Motor neuron (in vitro differentiated cells): Measurements from ENCODE around the gene LSP1. TPM values are rescaled to one million over a fixed set of nuclear protein-coding genes. Genes with fewer than 3 reads are reported as not detected.

ENCODE experiments used
- ATAC-seq, 8 experiments: fragments of 200-7000 bp; cut with Tn5 transposase; replicated peaks in 6 of 8; 2 replicates each; pipeline ENCODE4 v1.8.0; 2021; ENCODE audit warnings: mild to moderate bottlenecking in 8 of 8, moderate library complexity in 8 of 8
- H3K27ac ChIP-seq, 2 donors: fragments of 250-450 bp; sonication (Bioruptor Pico); 2 replicates each; pipeline ENCODE4 v1.9.0; 2021; ENCODE audit warnings: antibody characterized with exemption in 2 of 2, mild to moderate bottlenecking in 2 of 2, moderate library complexity in 1 of 2
- H3K4me1 ChIP-seq, 2 donors: fragments of 250-450 bp; sonication (Bioruptor Pico); replicated peaks in 1 of 2; 2 replicates each; pipeline ENCODE4 v1.6.1; 2021; ENCODE audit warnings: antibody characterized with exemption in 2 of 2, mild to moderate bottlenecking in 2 of 2, moderate library complexity in 1 of 2
- H3K4me3 ChIP-seq, 5 donors: fragments of 250-450 bp; sonication (Bioruptor Pico); 2 replicates each; pipeline ENCODE4 v1.9.0; 2021; ENCODE audit warnings: antibody characterized with exemption in 5 of 5, mild to moderate bottlenecking in 5 of 5, moderate library complexity in 4 of 5
- WGBS, 10 experiments: fragments of 450-650 bp; shearing (Covaris generic); methylation state at CpG; one replicate each; pipeline ENCODE4 v1.0.0; 2022; 5-methylcytosine and 5-hydroxymethylcytosine counted together
- in situ Hi-C, 9 experiments: fragments of 400-800 bp; cut with MboI; loops; one replicate each; pipeline ENCODE4 v1.15.0; 2021; ENCODE audit warnings: low sequenced_read_pairs in 9 of 9, low pct_unique_long_range_greater_than_20kb in 2 of 9; ENCODE audit not compliant: unreplicated experiment in 9 of 9
- total RNA-seq, 8 experiments: library from RNA; unstranded; fragments of 300-600 nt; gene quantifications; 2 replicates each; pipeline versions ENCODE4 v1.2.3 to v1.2.4, GENCODE V29; 2022

The LSP1 gene
- total RNA-seq, 8 experiments from 2014 or later, result 0.05 to 12.9 (median 0.88) TPM

DNA sequence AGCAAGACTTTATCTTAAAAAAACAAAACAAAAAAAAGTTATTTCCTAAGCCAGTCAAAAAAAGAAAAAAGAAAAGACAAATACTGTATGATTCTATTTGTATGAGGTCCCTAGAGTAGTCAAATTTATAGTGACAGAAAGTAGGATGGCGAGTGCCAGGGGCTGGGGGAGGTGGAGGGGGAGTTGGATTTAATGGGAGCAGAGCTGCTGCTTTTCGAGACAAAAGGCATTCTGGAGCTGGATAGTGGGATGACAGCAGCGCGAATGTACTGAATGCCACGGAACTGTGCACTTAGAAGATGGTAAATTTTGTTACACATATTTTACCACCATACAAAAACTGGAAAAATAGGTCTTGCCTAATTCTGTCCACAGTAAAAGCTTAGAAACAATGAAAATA lies 35.9 kb upstream of the LSP1 start:
- no peak for ATAC-seq
- in situ Hi-C loops, result loop anchor here in 4 of 9 experiments (10.0 to 25.0 kb wide), 2 partner anchors 105 to 112 kb away; no protein-coding TSS in a partner anchor
- no peaks in the 10 kb centered on the region for H3K4me1 ChIP-seq
- H3K4me3 ChIP-seq, result no peak overlapping the region
- H3K27ac ChIP-seq, result no peak overlapping the region
- WGBS, 10 experiments, result 33 to 100% (median 77%) methylated on average over 1 to 5 of the region's 5 CpGs

DNA sequence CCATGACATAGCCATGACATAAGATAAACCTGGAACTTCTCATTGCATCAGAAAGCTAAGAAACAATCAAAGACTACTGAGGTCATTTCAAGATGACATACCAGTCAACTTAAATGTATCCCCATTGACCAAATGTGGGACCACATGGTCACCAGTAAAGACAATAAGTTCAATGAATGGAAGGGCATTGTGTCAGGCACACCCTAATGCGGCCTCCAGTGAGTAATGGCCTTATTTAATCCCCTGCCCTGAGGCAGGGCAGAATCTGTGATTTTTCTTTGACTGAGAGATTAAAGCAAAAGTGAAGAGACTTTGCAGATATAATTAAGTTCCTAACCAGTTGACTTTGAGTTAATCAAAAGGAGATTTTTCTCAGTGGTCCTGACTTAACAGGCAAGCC lies 35.4 kb upstream of the LSP1 start:
- no peaks in the 10 kb centered on the region for H3K4me1 ChIP-seq
- in situ Hi-C loops, result loop anchor here in 4 of 9 experiments (10.0 to 25.0 kb wide), 2 partner anchors 105 to 113 kb away; no protein-coding TSS in a partner anchor
- no peak overlapping the region for H3K4me3 ChIP-seq
- peak in 2 of 8 experiments; percentile 85 to 89 for ATAC-seq
- H3K27ac ChIP-seq, result no peak overlapping the region
- 0 to 83% (median 33%) methylated on average over 1 of the region's 1 CpG; no CpG with 5 or more reads in 5 of the 10 experiments for WGBS, 10 experiments

DNA sequence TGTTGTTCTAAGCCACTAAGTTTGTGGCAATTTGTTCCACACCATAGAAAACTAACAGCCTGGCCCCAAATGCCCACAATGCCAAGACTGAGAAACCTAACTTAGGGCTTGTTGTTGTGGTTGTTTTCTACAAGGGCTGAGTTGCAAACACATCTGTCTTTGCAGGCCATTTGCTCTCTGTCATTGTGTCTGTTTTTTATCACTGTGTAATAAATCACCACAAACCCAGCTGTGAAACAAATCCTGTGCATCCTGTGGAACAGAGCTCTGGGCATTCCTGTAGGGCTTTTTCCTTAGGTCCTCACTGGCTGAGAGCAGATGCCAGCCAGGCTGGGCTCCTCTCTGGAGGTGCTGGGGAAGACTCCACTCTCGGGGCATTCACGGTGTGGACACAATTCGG lies 33.8 kb upstream of the LSP1 start:
- Histone ChIP-seq H3K27ac (no peak overlapping the region), H3K4me1 (no peaks in the 10 kb centered on the region), H3K4me3 (no peak overlapping the region)
- in situ Hi-C loops, result loop anchor here in 4 of 9 experiments (10.0 to 25.0 kb wide), 2 partner anchors 107 to 114 kb away; no protein-coding TSS in a partner anchor
- ATAC-seq, result no peak
- 0 to 100% (median 18%) methylated on average over 1 to 3 of the region's 3 CpGs; no CpG with 5 or more reads in 6 of the 10 experiments for WGBS, 10 experiments

DNA sequence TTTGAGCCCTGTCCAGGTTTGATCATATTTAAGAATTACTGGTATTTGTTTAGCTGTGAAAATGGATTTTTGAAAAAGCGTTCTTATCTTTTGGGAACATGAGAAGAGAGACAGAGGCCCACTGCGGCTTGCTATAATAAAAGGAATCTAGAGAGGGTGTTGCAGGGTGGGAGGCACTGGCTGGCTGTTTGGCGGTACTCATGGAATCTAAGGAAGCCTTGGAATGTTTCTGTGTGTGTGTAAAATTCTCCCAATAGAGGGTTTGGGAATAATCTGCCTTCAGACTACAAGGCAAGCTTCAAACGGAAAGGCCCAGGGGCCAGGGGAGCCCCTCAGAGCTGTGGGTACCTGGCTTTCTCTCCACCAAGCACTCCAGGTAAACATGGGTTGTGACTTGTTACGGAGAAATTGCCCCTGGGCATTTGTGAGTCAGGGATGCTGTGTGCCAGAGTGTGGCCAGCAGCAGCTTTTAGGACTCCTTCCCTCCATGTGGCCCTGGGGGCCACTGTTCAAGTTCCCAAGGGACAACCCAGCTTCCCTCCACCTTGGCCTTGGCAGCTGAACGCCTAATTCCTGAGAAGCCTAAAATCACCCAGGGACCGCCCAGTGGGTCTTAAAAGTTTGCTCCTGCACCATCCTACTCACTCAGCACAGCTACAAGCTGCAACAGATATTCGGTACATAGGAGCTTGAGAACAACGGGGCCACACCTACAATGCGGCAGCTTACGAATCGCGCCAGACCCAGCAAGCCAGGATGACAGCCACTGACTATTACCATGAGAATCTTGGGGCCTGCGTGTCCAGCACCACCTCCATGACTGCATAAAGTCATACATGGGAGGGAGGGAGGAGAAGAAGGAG lies 32.2 kb upstream of the LSP1 start:
- no peaks in the 10 kb centered on the region for H3K4me1 ChIP-seq
- in situ Hi-C loops, result loop anchor here in 3 of 9 experiments (25.0 kb wide), 1 partner anchor 108 kb away; no protein-coding TSS in a partner anchor
- 23 to 90% (median 72%) methylated on average over 2 to 11 of the region's 14 CpGs; no CpG with 5 or more reads in 1 of the 10 experiments for WGBS, 10 experiments

DNA sequence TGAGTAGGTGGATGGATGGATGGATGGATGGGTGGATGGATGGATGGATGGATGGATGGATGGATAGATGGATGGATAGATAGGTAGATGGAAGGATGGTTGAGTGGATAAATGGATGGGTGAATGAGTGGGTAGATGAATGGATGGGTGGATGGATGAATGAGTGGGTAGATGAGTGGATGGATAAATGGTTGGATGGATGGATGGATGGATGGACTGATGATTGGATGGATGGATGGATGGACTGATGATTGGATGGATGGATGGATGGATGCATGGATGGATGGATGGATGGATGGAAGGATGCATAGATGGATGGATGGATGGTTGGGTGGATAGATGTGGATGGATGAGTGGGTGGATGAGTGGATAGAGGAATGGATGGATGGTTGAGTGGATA lies 31.3 kb upstream of the LSP1 start:
- Histone ChIP-seq H3K4me3 (no peak overlapping the region), H3K27ac (no peak overlapping the region), H3K4me1 (no peaks in the 10 kb centered on the region)
- in situ Hi-C loops, result loop anchor here in 3 of 9 experiments (25.0 kb wide), 1 partner anchor 109 kb away; no protein-coding TSS in a partner anchor
- no peak for ATAC-seq

More for the DNA sequence above, 32.2 kb upstream of the LSP1 start:
- Histone ChIP-seq H3K27ac (no peak overlapping the region), H3K4me3 (no peak overlapping the region)
- ATAC-seq, result no peak

DNA sequence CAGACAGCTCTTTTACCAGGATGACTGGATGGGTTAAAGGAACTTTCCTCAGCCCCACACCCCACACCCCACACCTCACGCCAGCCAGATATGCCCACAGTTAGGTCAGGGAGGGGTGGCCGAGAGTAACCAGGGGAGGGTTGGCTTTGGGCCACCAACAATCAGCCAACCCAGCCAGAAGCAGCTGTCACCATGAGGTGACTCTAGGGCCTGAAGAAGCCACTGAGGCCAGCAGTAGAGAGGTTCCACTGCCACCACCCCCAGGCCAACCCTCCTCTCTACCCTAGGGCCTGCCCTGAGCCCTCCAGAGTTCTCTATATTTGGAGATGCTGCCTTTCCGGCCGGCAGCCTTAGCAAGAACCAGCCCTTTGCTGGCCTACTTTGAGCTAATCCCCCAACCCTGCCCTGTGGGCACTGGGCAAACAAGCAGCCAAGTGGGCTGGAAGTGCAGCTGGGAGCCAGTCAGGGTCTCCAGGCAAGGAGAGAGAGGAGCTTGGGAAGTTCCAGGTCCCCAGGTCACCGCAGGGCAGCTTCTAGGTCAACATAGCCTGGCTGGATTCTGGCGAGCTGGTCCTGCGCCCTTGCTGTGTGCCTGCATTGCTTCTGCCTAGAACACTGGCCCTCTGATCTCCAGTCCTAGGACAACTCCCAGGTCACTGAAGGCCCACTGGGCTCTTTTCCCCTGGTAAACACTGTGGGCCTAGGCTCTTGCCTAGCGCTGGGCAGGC lies 30.1 kb upstream of the LSP1 start:
- in situ Hi-C loops, result loop anchor here in 3 of 9 experiments (25.0 kb wide), 1 partner anchor 111 kb away; no protein-coding TSS in a partner anchor
- no peaks in the 10 kb centered on the region for H3K4me1 ChIP-seq
- no peak overlapping the region for H3K4me3 ChIP-seq
- no peak for ATAC-seq
- WGBS, 10 experiments, result 60 to 80% (median 70%) methylated on average over 1 to 3 of the region's 8 CpGs; no CpG with 5 or more reads in 4 of the 10 experiments
- no peak overlapping the region for H3K27ac ChIP-seq

DNA sequence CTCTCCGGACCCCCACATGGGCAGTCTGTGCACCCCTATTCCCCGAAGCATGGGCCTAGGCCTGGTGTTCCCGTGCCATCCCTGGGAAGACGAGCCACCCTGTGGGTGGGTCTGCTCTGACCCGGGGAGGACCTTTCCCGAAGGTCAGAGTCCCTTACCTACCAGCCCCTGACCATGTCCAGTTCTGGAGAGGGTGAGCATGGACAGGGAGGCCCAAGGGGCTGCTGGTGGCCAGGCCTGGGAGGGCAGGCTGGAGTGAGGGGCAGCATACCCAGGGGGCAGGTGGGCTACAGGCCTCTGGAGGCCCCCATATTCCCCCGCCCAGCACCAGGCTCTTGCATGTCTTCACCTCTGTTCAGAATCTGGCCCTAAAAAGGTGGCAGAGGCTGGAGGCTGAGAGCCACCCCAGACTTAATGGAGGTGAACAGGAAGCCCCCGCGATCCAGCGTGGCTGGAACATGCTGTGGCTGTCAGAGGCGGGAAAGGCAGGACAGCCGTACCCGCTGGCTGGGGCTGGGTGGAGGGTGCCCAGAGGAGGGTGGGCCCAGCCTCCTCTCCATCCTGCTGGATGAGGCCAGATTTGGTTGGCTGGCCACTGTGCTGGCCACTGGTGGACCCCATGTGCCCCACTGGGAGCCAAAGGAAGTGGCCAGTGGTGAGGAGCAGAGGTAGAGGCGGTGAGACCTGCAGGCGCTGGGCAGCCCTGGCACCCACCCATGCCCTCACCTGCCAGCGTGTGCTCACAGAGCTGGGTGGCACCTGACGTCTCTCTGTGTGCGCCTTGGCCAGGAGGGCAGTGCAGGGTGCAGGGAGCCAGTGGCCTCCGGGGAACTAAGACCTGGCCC lies 29.3 kb upstream of the LSP1 start:
- H3K4me1 ChIP-seq, result no peaks in the 10 kb centered on the region
- in situ Hi-C loops, result loop anchor here in 3 of 9 experiments (25.0 kb wide), 1 partner anchor 111 kb away; no protein-coding TSS in a partner anchor
- 52 to 95% (median 69%) methylated on average over 2 to 5 of the region's 19 CpGs; no CpG with 5 or more reads in 5 of the 10 experiments for WGBS, 10 experiments
- no peak overlapping the region for H3K4me3 ChIP-seq
- ATAC-seq, result no peak
- no peak overlapping the region for H3K27ac ChIP-seq

DNA sequence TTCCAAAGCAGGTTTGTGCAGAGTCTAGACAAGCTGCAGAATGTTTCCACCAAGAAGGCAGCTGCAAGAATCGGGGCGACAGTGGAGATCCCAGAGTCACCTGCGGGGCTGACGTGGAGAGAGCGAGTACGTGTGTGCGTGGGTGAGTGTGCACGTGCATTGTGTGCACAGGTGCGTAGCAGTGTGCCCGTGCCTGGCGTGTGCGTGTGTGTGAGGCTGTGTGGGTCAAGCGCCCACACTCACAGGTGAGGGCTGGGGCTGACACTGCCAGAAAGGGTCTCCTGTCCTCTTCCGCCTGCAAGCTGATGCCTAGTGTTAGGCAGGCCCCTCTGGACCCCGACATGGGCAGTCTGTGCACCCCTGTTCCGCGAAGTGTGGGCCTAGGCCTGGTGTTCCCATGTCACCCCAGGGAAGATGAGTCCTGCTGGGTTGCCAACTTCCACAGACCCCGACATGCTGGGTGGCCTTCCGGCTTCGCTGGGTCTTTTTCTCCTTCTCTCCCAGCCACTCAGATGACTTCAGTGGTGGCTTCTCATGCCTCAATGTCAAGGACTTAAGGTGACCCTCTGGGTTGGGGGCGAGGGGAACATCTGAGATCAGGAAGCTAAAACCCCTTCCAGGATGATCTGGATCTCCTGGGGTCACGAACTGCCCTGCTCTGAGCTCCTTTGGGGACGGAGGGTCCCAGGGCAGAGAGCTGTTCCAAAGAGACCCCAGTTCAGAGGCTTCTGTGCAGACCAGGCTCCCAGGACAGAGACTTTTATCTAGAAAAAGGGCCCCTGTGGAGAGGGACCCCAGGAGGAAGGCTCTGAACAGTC lies 28.5 kb upstream of the LSP1 start:
- WGBS, 10 experiments, result 80 to 100% (median 85%) methylated on average over 1 to 5 of the region's 23 CpGs; no CpG with 5 or more reads in 5 of the 10 experiments
- in situ Hi-C loops, result loop anchor here in 3 of 9 experiments (25.0 kb wide), 2 partner anchors 112 to 162 kb away; no protein-coding TSS in a partner anchor
- Histone ChIP-seq H3K4me3 (no peak overlapping the region), H3K27ac (no peak overlapping the region), H3K4me1 (no peaks in the 10 kb centered on the region)
- ATAC-seq, result no peak

DNA sequence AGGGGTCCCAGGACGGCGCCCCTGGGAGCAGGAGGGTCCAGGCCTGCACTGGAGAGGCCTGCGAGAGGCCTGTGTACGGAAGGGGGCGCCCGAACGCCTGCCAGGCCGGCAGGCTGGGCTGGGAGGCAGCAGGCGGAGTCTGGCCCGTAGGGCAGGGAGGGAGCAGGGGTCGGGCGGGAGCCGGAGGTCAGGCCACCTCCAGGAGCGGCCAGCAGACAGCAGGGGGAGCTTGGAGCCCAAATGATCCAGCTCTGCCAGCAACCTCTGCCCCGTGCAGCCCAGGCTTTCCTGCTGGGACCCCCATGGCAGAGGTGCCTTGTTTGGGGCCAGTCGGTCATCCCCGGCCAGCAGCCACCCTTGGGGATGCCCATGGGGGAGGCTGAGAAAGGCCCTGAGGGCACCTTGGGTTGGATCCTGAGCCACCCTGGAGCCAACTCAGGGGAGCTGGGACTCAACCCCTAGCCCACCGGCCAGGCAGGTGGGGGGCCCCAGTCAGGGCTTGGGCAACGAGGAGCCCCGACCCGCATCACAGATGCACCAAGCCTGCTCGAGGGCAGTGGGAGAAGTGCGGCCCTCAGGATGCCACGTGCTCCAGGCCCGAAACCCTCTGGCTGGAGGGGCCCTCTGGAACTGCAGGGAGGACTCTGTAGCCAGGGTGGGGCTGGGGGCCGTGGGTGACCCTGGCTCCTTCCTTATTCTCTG lies 27.7 kb upstream of the LSP1 start:
- 0 to 80% (median 0%) methylated on average over 1 to 5 of the region's 26 CpGs; no CpG with 5 or more reads in 7 of the 10 experiments for WGBS, 10 experiments
- peak; percentile 44 to 85 (median 80) for ATAC-seq
- Histone ChIP-seq H3K4me3 (no peak overlapping the region), H3K4me1 (no peaks in the 10 kb centered on the region), H3K27ac (no peak overlapping the region)
- in situ Hi-C loops, result loop anchor here in 1 of 9 experiments (25.0 kb wide), 1 partner anchor 163 kb away; no protein-coding TSS in a partner anchor

DNA sequence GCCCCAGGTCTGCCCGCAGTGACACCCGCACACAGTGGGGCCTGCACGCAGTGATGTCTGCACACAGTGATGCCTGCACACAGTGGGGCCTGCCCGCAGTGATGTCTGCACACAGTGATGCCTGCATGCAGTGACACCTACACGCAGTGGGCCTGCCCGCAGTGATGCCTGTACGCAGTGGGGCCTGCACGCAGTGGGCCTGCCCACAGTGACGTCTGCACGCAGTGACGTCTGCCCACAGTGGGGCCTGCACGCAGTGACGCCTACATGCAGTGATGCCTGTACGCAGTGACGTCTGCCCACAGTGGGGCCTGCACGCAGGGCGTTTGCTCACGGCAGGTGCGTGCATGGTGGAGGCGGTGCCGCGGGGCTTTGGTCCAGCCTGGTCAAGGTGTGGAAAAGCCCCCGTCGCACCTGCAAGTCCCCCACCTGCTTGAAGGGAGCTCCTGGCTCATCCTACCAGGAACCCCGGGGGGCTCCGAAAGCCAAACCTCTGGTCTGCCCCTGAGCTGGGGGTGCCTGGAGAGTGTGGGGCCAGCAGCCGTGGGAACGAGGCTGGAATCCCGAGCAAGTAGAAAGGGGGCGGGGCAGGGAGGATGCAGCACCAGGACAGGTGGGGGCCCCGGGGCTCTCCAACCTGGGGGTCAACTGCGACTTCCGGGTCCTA lies 27.0 kb upstream of the LSP1 start:
- no peak overlapping the region for H3K4me3 ChIP-seq
- 89 to 100% (median 97%) methylated on average over 1 to 11 of the region's 33 CpGs; no CpG with 5 or more reads in 6 of the 10 experiments for WGBS, 10 experiments
- in situ Hi-C loops, result loop anchor here in 1 of 9 experiments (25.0 kb wide), 1 partner anchor 164 kb away; no protein-coding TSS in a partner anchor
- no peak for ATAC-seq
- no peaks in the 10 kb centered on the region for H3K4me1 ChIP-seq
- no peak overlapping the region for H3K27ac ChIP-seq
